Erythroblast (primary cell): Measurements from ENCODE around the gene TAF5L.

ENCODE experiments used
- GATA1 ChIP-seq: IDR thresholded peaks from 2 replicates; pipeline ENCODE4 v1.6.1; 2011; ENCODE audit warnings: low read depth, mild to moderate bottlenecking, control low read depth, low read length, moderate library complexity
- POLR2A ChIP-seq: IDR thresholded peaks from 2 replicates; pipeline ENCODE4 v1.6.1; 2011; ENCODE audit warnings: mild to moderate bottlenecking, low read length

DNA sequence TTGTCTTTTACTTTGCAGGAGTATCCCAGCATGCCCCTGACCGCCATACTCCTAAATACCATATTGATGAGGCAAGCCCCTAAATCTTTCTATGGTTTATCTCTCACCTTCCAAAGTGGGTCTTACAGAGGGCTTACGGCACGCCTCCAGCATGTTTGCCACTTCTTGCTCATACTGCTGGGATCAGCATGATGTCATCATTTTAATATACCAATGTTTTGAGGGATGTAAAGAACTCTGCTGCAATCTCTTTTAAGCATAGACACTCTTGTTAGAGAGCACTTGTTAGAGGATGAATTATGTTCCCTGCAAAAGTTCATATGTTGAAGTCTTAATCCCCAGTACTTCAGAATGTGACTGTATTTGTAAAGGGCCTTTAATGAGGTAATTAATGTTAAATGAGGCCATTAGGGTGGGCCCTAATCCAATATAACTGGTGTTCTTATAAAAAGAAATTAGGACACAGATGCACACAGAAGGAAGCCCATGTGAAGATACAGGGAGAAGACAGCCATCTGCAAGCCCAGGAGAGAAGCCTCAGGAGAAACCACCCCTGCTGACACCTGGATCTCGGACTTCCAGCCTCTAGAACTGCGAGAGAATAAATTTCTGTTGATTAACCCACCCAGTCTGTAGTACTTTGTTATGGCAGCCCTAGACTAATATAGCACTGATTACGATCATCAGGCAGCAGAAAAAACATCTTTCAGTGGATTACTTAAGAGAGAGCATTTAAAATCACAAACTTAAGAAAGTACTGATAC, 51.1 kb downstream of the TAF5L start:
- TF ChIP-seq POLR2A, result no peak
- TF ChIP-seq GATA1, result no peak
